IMR-90 (cell line): ENCODE results near the gene TAC4.

Experiments used
- POLR2A ChIP-seq: IDR thresholded peaks from 2 replicates; pipeline ENCODE4 v1.6.1; 2012; ENCODE audit warnings: mild to moderate bottlenecking, low read depth, low read length
- SMC3 ChIP-seq: fragments of 150-350 bp; IDR thresholded peaks from 2 replicates; pipeline ENCODE4 v1.6.1; 2016; ENCODE audit warnings: low read depth, mild to moderate bottlenecking, antibody characterized with exemption, low read length, moderate library complexity
- TF ChIP-seq, protein P1 (sequence below): conservative IDR thresholded peaks from 2 replicates; pipeline ENCODE4 v1.5.1; 2012; ENCODE audit warnings: mild to moderate bottlenecking, low read depth, low read length, improper control_type of control experiment
- TF ChIP-seq, protein P2 (sequence below): fragments of 150-350 bp; IDR thresholded peaks from 2 replicates; pipeline ENCODE4 v1.6.1; 2017; ENCODE audit warnings: mild to moderate bottlenecking, antibody characterized with exemption, low read length, low read depth

- TF ChIP-seq, protein P1, sequence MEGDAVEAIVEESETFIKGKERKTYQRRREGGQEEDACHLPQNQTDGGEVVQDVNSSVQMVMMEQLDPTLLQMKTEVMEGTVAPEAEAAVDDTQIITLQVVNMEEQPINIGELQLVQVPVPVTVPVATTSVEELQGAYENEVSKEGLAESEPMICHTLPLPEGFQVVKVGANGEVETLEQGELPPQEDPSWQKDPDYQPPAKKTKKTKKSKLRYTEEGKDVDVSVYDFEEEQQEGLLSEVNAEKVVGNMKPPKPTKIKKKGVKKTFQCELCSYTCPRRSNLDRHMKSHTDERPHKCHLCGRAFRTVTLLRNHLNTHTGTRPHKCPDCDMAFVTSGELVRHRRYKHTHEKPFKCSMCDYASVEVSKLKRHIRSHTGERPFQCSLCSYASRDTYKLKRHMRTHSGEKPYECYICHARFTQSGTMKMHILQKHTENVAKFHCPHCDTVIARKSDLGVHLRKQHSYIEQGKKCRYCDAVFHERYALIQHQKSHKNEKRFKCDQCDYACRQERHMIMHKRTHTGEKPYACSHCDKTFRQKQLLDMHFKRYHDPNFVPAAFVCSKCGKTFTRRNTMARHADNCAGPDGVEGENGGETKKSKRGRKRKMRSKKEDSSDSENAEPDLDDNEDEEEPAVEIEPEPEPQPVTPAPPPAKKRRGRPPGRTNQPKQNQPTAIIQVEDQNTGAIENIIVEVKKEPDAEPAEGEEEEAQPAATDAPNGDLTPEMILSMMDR, result no peak
- TF ChIP-seq SMC3 (no peak), POLR2A (no peak)
- TF ChIP-seq, protein P2, sequence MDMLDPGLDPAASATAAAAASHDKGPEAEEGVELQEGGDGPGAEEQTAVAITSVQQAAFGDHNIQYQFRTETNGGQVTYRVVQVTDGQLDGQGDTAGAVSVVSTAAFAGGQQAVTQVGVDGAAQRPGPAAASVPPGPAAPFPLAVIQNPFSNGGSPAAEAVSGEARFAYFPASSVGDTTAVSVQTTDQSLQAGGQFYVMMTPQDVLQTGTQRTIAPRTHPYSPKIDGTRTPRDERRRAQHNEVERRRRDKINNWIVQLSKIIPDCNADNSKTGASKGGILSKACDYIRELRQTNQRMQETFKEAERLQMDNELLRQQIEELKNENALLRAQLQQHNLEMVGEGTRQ, result no peak
Observed at GRCh38 chr17:49836111-49837030, 11.5 kb downstream of the TAC4 start.
